ENCODE measurements around the gene PACSIN3. TPM values are rescaled to one million over a fixed set of nuclear protein-coding genes. Genes with fewer than 3 reads are reported as not detected.

PACSIN3 gene
- total and polyA plus RNA-seq, 2 of the 13 experiments (the other 11 are each of a cell fraction or from before 2014, with no cell fraction given): 47.9 to 93.3 TPM

- TF ChIP-seq ARID4A (CRISPR knock-in tag; IDR thresholded peaks at IDR 0.05; ENCODE audit: borderline replicate concordance) (peak; percentile 22; the same call in 1 of the 2 replicates), POLR2A (IDR thresholded peaks at IDR 0.05; ENCODE audit: insufficient read depth in 1 of 2, low read depth in 2 of 2, low read length in 2 of 2) (peak in 1 of 2 experiments; percentile 47; a peak in 2 of 4 replicates), CC2D1A (CRISPR knock-in tag; IDR thresholded peaks at IDR 0.05) (no peak), RAD21 (CRISPR knock-in tag; IDR thresholded peaks at IDR 0.05) (peak; percentile 72), BORCS8-MEF2B (CRISPR knock-in tag; IDR thresholded peaks at IDR 0.05) (0 out of 2 replicates have a peak, but pooled peaks have one; percentile 6), ZNF326 (CRISPR knock-in tag; IDR thresholded peaks at IDR 0.05; ENCODE audit: borderline replicate concordance) (0 out of 2 replicates have a peak, but pooled peaks have one; percentile 52), SRSF1 (optimal IDR thresholded peaks at IDR 0.05; ENCODE audit: low read depth, low read length) (peak; percentile 46), AGO1 (IDR thresholded peaks at IDR 0.05; ENCODE audit: low read depth, low read length, poor library complexity, severe bottlenecking) (peak; percentile 52), SMARCE1 (IDR thresholded peaks at IDR 0.05; ENCODE audit: borderline replicate concordance) (no peak), ZBTB25 (CRISPR knock-in tag; IDR thresholded peaks at IDR 0.05) (0 out of 2 replicates have a peak, but pooled peaks have one; percentile 14), STAG1 (CRISPR knock-in tag; IDR thresholded peaks at IDR 0.05) (peak; percentile 89), HMGXB4 (CRISPR knock-in tag; IDR thresholded peaks at IDR 0.05; ENCODE audit: borderline replicate concordance in 1 of 2, low read depth in 1 of 2) (peak in 1 of 2 experiments; percentile 59; a peak in 2 of 4 replicates), ZBTB7B (CRISPR knock-in tag; IDR thresholded peaks at IDR 0.05) (peak; percentile 41; the same call in 1 of the 2 replicates), CTCF (CRISPR knock-in tag; IDR thresholded peaks at IDR 0.05) (peak; percentile 81), ETV5 (CRISPR knock-in tag; IDR thresholded peaks at IDR 0.05; ENCODE audit: borderline replicate concordance) (0 out of 2 replicates have a peak, but pooled peaks have one; percentile 12), ZSCAN5A (CRISPR knock-in tag; IDR thresholded peaks at IDR 0.05; ENCODE audit: borderline replicate concordance) (no peak), ZNF530 (CRISPR knock-in tag; IDR thresholded peaks at IDR 0.05; ENCODE audit: low read depth) (no peak), YEATS2 (CRISPR knock-in tag; IDR thresholded peaks at IDR 0.05; ENCODE audit: borderline replicate concordance) (no peak)
Observed at GRCh38 chr11:47161134-47161854, 24.9 kb downstream of the PACSIN3 start (continued).
